Type B pancreatic cell (in vitro differentiated cells): ENCODE data around the gene TRPV6. TPM values are rescaled to one million over a fixed set of nuclear protein-coding genes. Genes with fewer than 3 reads are reported as not detected.

ENCODE experiments used
- DNase-seq: peaks from one replicate; pipeline ENCODE4 v3.0.0; 2021; ENCODE audit warnings: mixed read lengths; ENCODE audit not compliant: unreplicated experiment; ENCODE audit errors: extremely low spot score
- H3K27ac Mint-ChIP-seq: 2 replicates; pipeline ENCODE4 v1.8.0; 2021; ENCODE audit warnings: mild to moderate bottlenecking, mixed read lengths
- H3K27me3 Mint-ChIP-seq: 2 replicates; pipeline ENCODE4 v1.8.0; 2021; ENCODE audit warnings: mixed read lengths
- H3K36me3 Mint-ChIP-seq: 2 replicates; pipeline ENCODE4 v1.8.0; 2021; ENCODE audit warnings: mixed read lengths
- H3K4me1 Mint-ChIP-seq: one replicate; pipeline ENCODE4 v1.8.0; 2021; ENCODE audit warnings: mixed read lengths; ENCODE audit not compliant: unreplicated experiment
- H3K4me3 Mint-ChIP-seq: 2 replicates; pipeline ENCODE4 v1.8.0; 2021; ENCODE audit warnings: mild to moderate bottlenecking, mixed read lengths
- H3K9me3 Mint-ChIP-seq: 2 replicates; pipeline ENCODE4 v1.8.0; 2021; ENCODE audit warnings: mixed read lengths
- CTCF ChIP-seq: fragments of 200-600 bp; sonication (generic); conservative IDR thresholded peaks from 2 replicates; pipeline ENCODE4 v1.5.0; 2021; ENCODE audit warnings: antibody characterized with exemption, mild to moderate bottlenecking
- total RNA-seq: library from RNA; stranded (reverse); gene quantifications from 2 replicates; pipeline ENCODE4 v1.2.1, GENCODE V29; 2021; ENCODE audit warnings: low replicate concordance

Gene TRPV6
- total RNA-seq, 1 donor from 2014 or later, result 8.1 TPM

- no peak for TF ChIP-seq CTCF
- Mint-ChIP-seq H3K27ac (no peak overlapping the region), H3K4me3 (no peak overlapping the region), H3K36me3 (no peaks in the 10 kb centered on the region), H3K27me3 (peaks cover 6% of the 10 kb centered on the region), H3K9me3 (no peaks in the 10 kb centered on the region), H3K4me1 (peaks cover 3% of the 10 kb centered on the region)
- no peak for DNase-seq
Measured at GRCh38 chr7:142863891-142864685, 21.5 kb downstream of the TRPV6 start.

- DNase-seq, result no peak
- TF ChIP-seq CTCF, result no peak
- Mint-ChIP-seq H3K4me3 (no peak overlapping the region), H3K4me1 (peaks cover 3% of the 10 kb centered on the region), H3K36me3 (no peaks in the 10 kb centered on the region), H3K27me3 (peaks cover 6% of the 10 kb centered on the region), H3K27ac (no peak overlapping the region), H3K9me3 (no peaks in the 10 kb centered on the region)
Measured at GRCh38 chr7:142862786-142863400, 22.7 kb downstream of the TRPV6 start.

GRCh38 chr7:142862351-142862750 is 23.2 kb downstream of the TRPV6 start:
- peaks cover 6% of the 10 kb centered on the region for H3K27me3 Mint-ChIP-seq
- no peak overlapping the region for H3K27ac Mint-ChIP-seq
- no peak overlapping the region for H3K4me3 Mint-ChIP-seq
- DNase-seq, result no peak
- TF ChIP-seq CTCF, result no peak
- no peaks in the 10 kb centered on the region for H3K9me3 Mint-ChIP-seq
- H3K4me1 Mint-ChIP-seq, result peaks cover 3% of the 10 kb centered on the region
- H3K36me3 Mint-ChIP-seq, result no peaks in the 10 kb centered on the region

GRCh38 chr7:142860968-142861367 is 24.6 kb downstream of the TRPV6 start:
- DNase-seq, result no peak
- H3K27me3 Mint-ChIP-seq, result peaks cover 13% of the 10 kb centered on the region
- no peak overlapping the region for H3K4me3 Mint-ChIP-seq
- no peaks in the 10 kb centered on the region for H3K36me3 Mint-ChIP-seq
- no peak for TF ChIP-seq CTCF
- H3K27ac Mint-ChIP-seq, result no peak overlapping the region
- H3K9me3 Mint-ChIP-seq, result no peaks in the 10 kb centered on the region
- peaks cover 3% of the 10 kb centered on the region for H3K4me1 Mint-ChIP-seq

GRCh38 chr7:142859829-142860228 is 25.7 kb downstream of the TRPV6 start:
- DNase-seq, result no peak
- Mint-ChIP-seq H3K36me3 (no peaks in the 10 kb centered on the region), H3K9me3 (no peaks in the 10 kb centered on the region), H3K4me3 (no peak overlapping the region), H3K27ac (no peak overlapping the region), H3K4me1 (peaks cover 3% of the 10 kb centered on the region), H3K27me3 (peaks cover 20% of the 10 kb centered on the region)
- no peak for TF ChIP-seq CTCF
